GM23338 (cell line): ENCODE measurements around the gene NOX5. TPM values are rescaled to one million over a fixed set of nuclear protein-coding genes. Genes with fewer than 3 reads are reported as not detected.

Source experiments
- ATAC-seq: fragments of 200-7000 bp; cut with Tn5 transposase; 3 replicates; pipeline ENCODE4 v1.9.1; 2020
- DNase-seq: peaks from one replicate; pipeline ENCODE4 v3.0.0-alpha.2; 2015; ENCODE audit warnings: low spot score
- H2AFZ ChIP-seq: fragments of 200-600 bp; sonication (generic); 2 replicates; pipeline ENCODE4 v1.8.0; 2016; ENCODE audit warnings: antibody characterized with exemption, mild to moderate bottlenecking, moderate library complexity
- H3F3A ChIP-seq: fragments of 200-600 bp; sonication (generic); replicated peaks from 2 replicates; pipeline ENCODE4 v1.8.0; 2017; ENCODE audit warnings: antibody characterized with exemption, mixed run types, low read depth
- H3K27ac ChIP-seq: fragments of 200-600 bp; sonication (generic); 2 replicates; pipeline ENCODE4 v1.6.1; 2016; ENCODE audit warnings: low read depth
- H3K27me3 ChIP-seq: fragments of 200-600 bp; sonication (generic); 2 replicates; pipeline ENCODE4 v1.8.0; 2016; ENCODE audit warnings: mild to moderate bottlenecking, mixed run types, moderate library complexity; ENCODE audit not compliant: insufficient read depth
- H3K36me3 ChIP-seq: fragments of 200-600 bp; sonication (generic); 2 replicates; pipeline ENCODE4 v1.8.0; 2016; ENCODE audit warnings: mild to moderate bottlenecking; ENCODE audit not compliant: insufficient read depth
- H3K4me1 ChIP-seq: fragments of 200-600 bp; sonication (generic); 2 replicates; pipeline ENCODE4 v1.8.0; 2016; ENCODE audit warnings: mild to moderate bottlenecking, moderate library complexity; ENCODE audit not compliant: insufficient read depth
- H3K4me2 ChIP-seq: fragments of 200-600 bp; sonication (generic); 2 replicates; pipeline ENCODE4 v1.7.1; 2017; ENCODE audit warnings: mixed run types
- H3K4me3 ChIP-seq: fragments of 200-600 bp; sonication (generic); 2 replicates; pipeline ENCODE4 v1.6.1; 2016; ENCODE audit warnings: mixed run types
- H3K79me2 ChIP-seq: fragments of 200-600 bp; sonication (generic); replicated peaks from 2 replicates; pipeline ENCODE4 v1.8.0; 2017; ENCODE audit warnings: mild to moderate bottlenecking; ENCODE audit not compliant: insufficient read depth
- H3K9me2 ChIP-seq: fragments of 200-600 bp; sonication (generic); 2 replicates; pipeline ENCODE4 v1.8.0; 2017; ENCODE audit not compliant: insufficient read depth
- H4K20me1 ChIP-seq: fragments of 200-600 bp; sonication (generic); replicated peaks from 2 replicates; pipeline ENCODE4 v1.8.0; 2017; ENCODE audit warnings: mild to moderate bottlenecking; ENCODE audit not compliant: insufficient read depth
- H3K27ac Mint-ChIP-seq: 2 replicates; pipeline ENCODE4 v1.8.0; 2020; ENCODE audit warnings: inconsistent platforms, mild to moderate bottlenecking, moderate library complexity, mixed read lengths
- H3K27me3 Mint-ChIP-seq: 3 replicates; pipeline ENCODE4 v1.8.0; 2022; ENCODE audit warnings: low read depth, mild to moderate bottlenecking, moderate library complexity, mixed read lengths, inconsistent platforms; ENCODE audit not compliant: insufficient read depth, poor library complexity
- H3K36me3 Mint-ChIP-seq: 3 replicates; pipeline ENCODE4 v1.8.0; 2021; ENCODE audit warnings: low read depth, mild to moderate bottlenecking, inconsistent platforms, moderate library complexity, mixed read lengths
- H3K4me1 Mint-ChIP-seq: 3 replicates; pipeline ENCODE4 v1.8.0; 2020; ENCODE audit warnings: mild to moderate bottlenecking, inconsistent platforms, mixed read lengths
- H3K4me3 Mint-ChIP-seq: 3 replicates; pipeline ENCODE4 v1.8.0; 2021; ENCODE audit warnings: moderate library complexity, mild to moderate bottlenecking, inconsistent platforms, mixed read lengths
- H3K9me3 Mint-ChIP-seq: 3 replicates; pipeline ENCODE4 v1.8.0; 2020; ENCODE audit warnings: moderate library complexity, mild to moderate bottlenecking, inconsistent platforms, mixed read lengths
- CREB1 ChIP-seq: fragments of 250-450 bp; sonication (Bioruptor Pico); IDR thresholded peaks from 2 replicates; pipeline ENCODE4 v1.5.0; 2020; ENCODE audit warnings: low read depth, mild to moderate bottlenecking, moderate library complexity
- ZNF331 ChIP-seq: fragments of 250-450 bp; sonication (Bioruptor Pico); IDR thresholded peaks from 2 replicates; pipeline ENCODE4 v1.5.0; 2020; ENCODE audit warnings: low read depth, mild to moderate bottlenecking, moderate library complexity
- polyA plus RNA-seq: library from polyadenylated mRNA; unstranded; fragments of >200 nt; fragmentation: Nextera tagmentation; extraction: Ambion mirVana; gene quantifications from 2 replicates; pipeline ENCODE4 v1.2.1, GENCODE V29; 2016
- total RNA-seq: library from RNA; depleted of rRNA; stranded (reverse); fragments of >200 nt; shearing (Covaris generic); gene quantifications from 2 replicates; pipeline ENCODE4 v1.2.3, GENCODE V29; 2014
- TF ChIP-seq, protein P1 (sequence below): fragments of 250-450 bp; sonication (Bioruptor Pico); IDR thresholded peaks from 2 replicates; pipeline ENCODE4 v1.5.0; 2020; ENCODE audit warnings: mild to moderate bottlenecking, moderate library complexity

The NOX5 gene
- total and polyA plus RNA-seq, 2 experiments from 2014 or later = 0.03 TPM; not detected in 1

DNA sequence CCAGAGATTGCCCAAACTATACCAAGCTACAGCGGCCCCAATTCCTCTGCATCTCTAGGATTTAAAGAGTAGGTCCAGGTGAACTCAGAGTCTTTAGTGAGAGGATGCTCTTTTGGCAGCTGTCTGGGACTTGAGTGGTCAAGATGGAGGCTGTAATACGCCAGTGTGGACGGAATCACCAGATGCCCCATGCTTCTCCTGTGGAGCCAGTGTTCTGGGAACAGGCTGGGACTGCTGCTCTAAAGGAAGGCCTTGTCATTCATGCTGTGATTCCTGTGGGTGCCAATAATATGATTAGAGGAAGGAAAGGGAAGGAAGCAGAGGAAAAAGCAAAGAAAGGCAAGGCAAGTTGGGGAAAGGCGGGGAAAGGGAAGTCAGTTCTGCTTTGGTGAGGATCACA, 17.4 kb upstream of the NOX5 start:
- no peak overlapping the region for H3K4me2 ChIP-seq
- peak overlapping the region; percentile 43; the same call in 1 of the 2 replicates for H2AFZ ChIP-seq
- peaks cover 8% of the 10 kb centered on the region for H3K9me2 ChIP-seq
- no peaks in the 10 kb centered on the region for H4K20me1 ChIP-seq
- TF ChIP-seq CREB1 (CRISPR knock-in tag) = no peak
- H3K4me1 Mint-ChIP-seq = peaks cover 41% of the 10 kb centered on the region
- no peaks in the 10 kb centered on the region for H3K36me3 Mint-ChIP-seq
- no peak for DNase-seq
- H3K27me3 Mint-ChIP-seq = peaks cover 7% of the 10 kb centered on the region
- no peaks in the 10 kb centered on the region for H3F3A ChIP-seq
- H3K4me3 ChIP-seq = no peak overlapping the region
- no peak for ATAC-seq
- H3K27ac ChIP-seq = no peak overlapping the region
- no peaks in the 10 kb centered on the region for H3K79me2 ChIP-seq
- H3K36me3 ChIP-seq = no peaks in the 10 kb centered on the region
- no peaks in the 10 kb centered on the region for H3K27me3 ChIP-seq
- H3K4me1 ChIP-seq = peaks cover 27% of the 10 kb centered on the region
- no peak overlapping the region for H3K27ac Mint-ChIP-seq
- H3K9me3 Mint-ChIP-seq = no peaks in the 10 kb centered on the region
- no peak overlapping the region for H3K4me3 Mint-ChIP-seq

DNA sequence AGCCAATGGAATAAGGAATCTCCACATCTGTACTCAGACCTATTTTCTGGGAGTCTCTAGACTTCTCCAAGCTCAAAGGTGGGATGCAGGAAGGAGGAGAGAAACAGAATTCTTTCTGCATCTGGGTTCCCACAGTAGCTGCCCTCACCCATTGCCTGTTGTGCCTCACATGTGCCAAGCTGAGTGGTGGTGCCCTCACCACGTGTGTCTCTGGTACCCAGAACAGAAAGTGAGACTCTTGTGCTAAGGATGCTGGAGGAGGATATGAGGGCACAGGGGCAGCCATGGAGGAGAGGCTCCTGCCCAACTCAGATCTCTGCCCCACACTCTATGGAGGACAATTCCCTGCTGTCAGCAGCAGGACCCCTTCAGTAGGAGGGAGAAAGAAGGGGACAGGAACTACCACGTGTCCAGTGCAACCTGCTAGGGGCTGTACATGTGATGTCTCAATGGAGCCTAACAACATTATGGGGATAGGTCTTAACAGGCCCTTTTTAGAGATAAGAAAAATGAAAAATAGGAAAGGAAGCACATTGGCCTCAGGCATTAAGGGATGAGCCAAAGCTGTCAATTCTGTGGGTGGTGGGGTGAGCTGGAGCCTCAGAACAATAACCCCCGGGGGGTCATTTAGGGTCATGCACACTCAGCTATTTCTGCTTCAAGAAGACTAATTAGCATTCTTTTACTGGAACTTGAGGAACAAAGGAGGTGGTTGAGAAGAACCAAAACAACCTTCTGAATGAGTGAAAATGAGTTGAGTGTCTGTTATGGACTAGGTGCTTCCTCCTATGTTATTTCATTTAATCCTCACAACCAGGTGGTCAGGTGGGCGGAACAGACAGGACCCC, 16.3 kb upstream of the NOX5 start:
- Mint-ChIP-seq H3K4me3 (no peak overlapping the region), H3K27me3 (peaks cover 5% of the 10 kb centered on the region), H3K36me3 (no peaks in the 10 kb centered on the region), H3K27ac (no peak overlapping the region), H3K4me1 (peaks cover 41% of the 10 kb centered on the region), H3K9me3 (no peaks in the 10 kb centered on the region)
- Histone ChIP-seq H3K36me3 (no peaks in the 10 kb centered on the region), H3K27ac (no peak overlapping the region), H3K4me3 (no peak overlapping the region), H4K20me1 (no peaks in the 10 kb centered on the region), H3K4me1 (peaks cover 27% of the 10 kb centered on the region), H3K27me3 (no peaks in the 10 kb centered on the region), H3K9me2 (peaks cover 8% of the 10 kb centered on the region), H3F3A (no peaks in the 10 kb centered on the region), H2AFZ (no peak overlapping the region), H3K4me2 (no peak overlapping the region), H3K79me2 (no peaks in the 10 kb centered on the region)
- DNase-seq (no peak), ATAC-seq (no peak)
- no peak for TF ChIP-seq ZNF331
- TF ChIP-seq, protein P1, sequence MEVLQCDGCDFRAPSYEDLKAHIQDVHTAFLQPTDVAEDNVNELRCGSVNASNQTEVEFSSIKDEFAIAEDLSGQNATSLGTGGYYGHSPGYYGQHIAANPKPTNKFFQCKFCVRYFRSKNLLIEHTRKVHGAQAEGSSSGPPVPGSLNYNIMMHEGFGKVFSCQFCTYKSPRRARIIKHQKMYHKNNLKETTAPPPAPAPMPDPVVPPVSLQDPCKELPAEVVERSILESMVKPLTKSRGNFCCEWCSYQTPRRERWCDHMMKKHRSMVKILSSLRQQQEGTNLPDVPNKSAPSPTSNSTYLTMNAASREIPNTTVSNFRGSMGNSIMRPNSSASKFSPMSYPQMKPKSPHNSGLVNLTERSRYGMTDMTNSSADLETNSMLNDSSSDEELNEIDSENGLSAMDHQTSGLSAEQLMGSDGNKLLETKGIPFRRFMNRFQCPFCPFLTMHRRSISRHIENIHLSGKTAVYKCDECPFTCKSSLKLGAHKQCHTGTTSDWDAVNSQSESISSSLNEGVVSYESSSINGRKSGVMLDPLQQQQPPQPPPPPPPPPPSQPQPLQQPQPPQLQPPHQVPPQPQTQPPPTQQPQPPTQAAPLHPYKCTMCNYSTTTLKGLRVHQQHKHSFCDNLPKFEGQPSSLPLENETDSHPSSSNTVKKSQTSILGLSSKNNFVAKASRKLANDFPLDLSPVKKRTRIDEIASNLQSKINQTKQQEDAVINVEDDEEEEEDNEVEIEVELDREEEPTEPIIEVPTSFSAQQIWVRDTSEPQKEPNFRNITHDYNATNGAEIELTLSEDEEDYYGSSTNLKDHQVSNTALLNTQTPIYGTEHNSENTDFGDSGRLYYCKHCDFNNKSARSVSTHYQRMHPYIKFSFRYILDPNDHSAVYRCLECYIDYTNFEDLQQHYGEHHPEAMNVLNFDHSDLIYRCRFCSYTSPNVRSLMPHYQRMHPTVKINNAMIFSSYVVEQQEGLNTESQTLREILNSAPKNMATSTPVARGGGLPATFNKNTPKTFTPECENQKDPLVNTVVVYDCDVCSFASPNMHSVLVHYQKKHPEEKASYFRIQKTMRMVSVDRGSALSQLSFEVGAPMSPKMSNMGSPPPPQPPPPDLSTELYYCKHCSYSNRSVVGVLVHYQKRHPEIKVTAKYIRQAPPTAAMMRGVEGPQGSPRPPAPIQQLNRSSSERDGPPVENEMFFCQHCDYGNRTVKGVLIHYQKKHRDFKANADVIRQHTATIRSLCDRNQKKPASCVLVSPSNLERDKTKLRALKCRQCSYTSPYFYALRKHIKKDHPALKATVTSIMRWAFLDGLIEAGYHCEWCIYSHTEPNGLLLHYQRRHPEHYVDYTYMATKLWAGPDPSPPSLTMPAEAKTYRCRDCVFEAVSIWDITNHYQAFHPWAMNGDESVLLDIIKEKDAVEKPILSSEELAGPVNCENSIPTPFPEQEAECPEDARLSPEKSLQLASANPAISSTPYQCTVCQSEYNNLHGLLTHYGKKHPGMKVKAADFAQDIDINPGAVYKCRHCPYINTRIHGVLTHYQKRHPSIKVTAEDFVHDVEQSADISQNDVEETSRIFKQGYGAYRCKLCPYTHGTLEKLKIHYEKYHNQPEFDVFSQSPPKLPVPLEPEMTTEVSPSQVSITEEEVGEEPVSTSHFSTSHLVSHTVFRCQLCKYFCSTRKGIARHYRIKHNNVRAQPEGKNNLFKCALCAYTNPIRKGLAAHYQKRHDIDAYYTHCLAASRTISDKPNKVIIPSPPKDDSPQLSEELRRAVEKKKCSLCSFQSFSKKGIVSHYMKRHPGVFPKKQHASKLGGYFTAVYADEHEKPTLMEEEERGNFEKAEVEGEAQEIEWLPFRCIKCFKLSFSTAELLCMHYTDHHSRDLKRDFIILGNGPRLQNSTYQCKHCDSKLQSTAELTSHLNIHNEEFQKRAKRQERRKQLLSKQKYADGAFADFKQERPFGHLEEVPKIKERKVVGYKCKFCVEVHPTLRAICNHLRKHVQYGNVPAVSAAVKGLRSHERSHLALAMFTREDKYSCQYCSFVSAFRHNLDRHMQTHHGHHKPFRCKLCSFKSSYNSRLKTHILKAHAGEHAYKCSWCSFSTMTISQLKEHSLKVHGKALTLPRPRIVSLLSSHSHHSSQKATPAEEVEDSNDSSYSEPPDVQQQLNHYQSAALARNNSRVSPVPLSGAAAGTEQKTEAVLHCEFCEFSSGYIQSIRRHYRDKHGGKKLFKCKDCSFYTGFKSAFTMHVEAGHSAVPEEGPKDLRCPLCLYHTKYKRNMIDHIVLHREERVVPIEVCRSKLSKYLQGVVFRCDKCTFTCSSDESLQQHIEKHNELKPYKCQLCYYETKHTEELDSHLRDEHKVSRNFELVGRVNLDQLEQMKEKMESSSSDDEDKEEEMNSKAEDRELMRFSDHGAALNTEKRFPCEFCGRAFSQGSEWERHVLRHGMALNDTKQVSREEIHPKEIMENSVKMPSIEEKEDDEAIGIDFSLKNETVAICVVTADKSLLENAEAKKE (CRISPR knock-in tag) = 0 out of 2 replicates have a peak, but pooled peaks have one; percentile 22
